CD14-positive monocyte (primary cell): ENCODE measurements around the gene NOS1. TPM values are rescaled to one million over a fixed set of nuclear protein-coding genes. Genes with fewer than 3 reads are reported as not detected.

Experiments used
- DNase-seq, 3 donors: peaks; one replicate each; pipeline ENCODE4 v3.0.0-alpha.2; 2011 to 2022
- H2AFZ ChIP-seq: 2 replicates; pipeline ENCODE4 v1.6.0; 2012; ENCODE audit warnings: mild to moderate bottlenecking, low read depth, low read length, inconsistent platforms; ENCODE audit not compliant: insufficient read depth, poor library complexity, severe bottlenecking
- H3K27ac ChIP-seq, 2 donors: 1 replicate in 1 of 2; 2 replicates in 1 of 2; pipeline ENCODE4 v1.5.1; 2012 to 2013; ENCODE audit warnings: low read length in 2 of 2, control low read depth in 1 of 2, inconsistent platforms in 1 of 2, low read depth in 1 of 2, mild to moderate bottlenecking in 1 of 2
- H3K27me3 ChIP-seq, 2 donors: one replicate each; pipeline versions ENCODE4 v1.6.0 to v1.6.1; 2011 to 2013; ENCODE audit warnings: low read length in 2 of 2; ENCODE audit not compliant: control insufficient read depth in 2 of 2, insufficient read depth in 2 of 2
- H3K36me3 ChIP-seq, 2 donors: replicated peaks in 1 of 2; 1 replicate in 1 of 2; 2 replicates in 1 of 2; pipeline versions ENCODE4 v1.5.1 to v1.6.1; 2012 to 2013; ENCODE audit warnings: low read length in 2 of 2, control low read depth in 1 of 2, inconsistent platforms in 1 of 2, mild to moderate bottlenecking in 1 of 2; ENCODE audit not compliant: insufficient read depth in 2 of 2, control insufficient read depth in 1 of 2
- H3K4me1 ChIP-seq, 2 donors: 1 replicate in 1 of 2; 2 replicates in 1 of 2; pipeline versions ENCODE4 v1.5.1 to v1.6.1; 2012 to 2013; ENCODE audit warnings: low read length in 2 of 2, control low read depth in 1 of 2, inconsistent platforms in 1 of 2, mild to moderate bottlenecking in 1 of 2, moderate library complexity in 1 of 2; ENCODE audit not compliant: insufficient read depth in 2 of 2, control insufficient read depth in 1 of 2
- H3K4me2 ChIP-seq: replicated peaks from 2 replicates; pipeline ENCODE3; 2012; ENCODE audit warnings: low read length, moderate library complexity, mild to moderate bottlenecking; ENCODE audit not compliant: poor library complexity, severe bottlenecking; ENCODE audit errors: extremely low read depth
- H3K4me3 ChIP-seq, 3 experiments: fragments of 200-600 bp in 1 of 3; sonication (generic) in 1 of 3; replicated peaks in 1 of 3; 1 replicate in 2 of 3; 2 replicates in 1 of 3; pipeline ENCODE4 v1.5.1; 2011 to 2013; ENCODE audit warnings: low read length in 3 of 3, mild to moderate bottlenecking in 3 of 3, control low read depth in 2 of 3, low read depth in 2 of 3, inconsistent platforms in 1 of 3, moderate library complexity in 1 of 3
- H3K79me2 ChIP-seq: 2 replicates; pipeline ENCODE4 v1.6.0; 2012; ENCODE audit warnings: mild to moderate bottlenecking, control low read depth, inconsistent platforms, low read length, moderate library complexity; ENCODE audit not compliant: insufficient read depth
- H3K9ac ChIP-seq: 2 replicates; pipeline ENCODE4 v1.6.0; 2017; ENCODE audit warnings: low read length, mild to moderate bottlenecking; ENCODE audit not compliant: insufficient read depth, poor library complexity, severe bottlenecking
- H3K9me3 ChIP-seq, 2 donors: replicated peaks in 1 of 2; 1 replicate in 1 of 2; 2 replicates in 1 of 2; pipeline versions ENCODE4 v1.5.1 to v1.6.1; 2012 to 2013; ENCODE audit warnings: low read length in 2 of 2, control low read depth in 1 of 2; ENCODE audit not compliant: control insufficient read depth in 1 of 2, insufficient read depth in 1 of 2
- H4K20me1 ChIP-seq: 2 replicates; pipeline ENCODE4 v1.6.0; 2012; ENCODE audit warnings: mild to moderate bottlenecking, low read length, control low read depth, moderate library complexity; ENCODE audit not compliant: insufficient read depth
- H3K27ac Mint-ChIP-seq, 7 donors: one replicate each; pipeline ENCODE4 v1.8.0; 2020; ENCODE audit warnings: mild to moderate bottlenecking in 7 of 7, mixed read lengths in 7 of 7, moderate library complexity in 6 of 7, inconsistent platforms in 2 of 7
- H3K27me3 Mint-ChIP-seq, 3 donors: one replicate each; pipeline ENCODE4 v1.8.0; 2021 to 2022; ENCODE audit warnings: low read depth in 3 of 3, mild to moderate bottlenecking in 3 of 3, mixed read lengths in 3 of 3, moderate library complexity in 3 of 3, inconsistent platforms in 1 of 3
- H3K36me3 Mint-ChIP-seq, 2 donors: one replicate each; pipeline ENCODE4 v1.8.0; 2020; ENCODE audit warnings: mixed read lengths in 2 of 2, inconsistent platforms in 1 of 2, mild to moderate bottlenecking in 1 of 2
- H3K4me1 Mint-ChIP-seq: one replicate; pipeline ENCODE4 v1.8.0; 2020; ENCODE audit warnings: mild to moderate bottlenecking, mixed read lengths
- H3K4me3 Mint-ChIP-seq, 2 donors: one replicate each; pipeline ENCODE4 v1.8.0; 2020; ENCODE audit warnings: mild to moderate bottlenecking in 2 of 2, mixed read lengths in 2 of 2, moderate library complexity in 1 of 2
- H3K9me3 Mint-ChIP-seq, 7 donors: one replicate each; pipeline ENCODE4 v1.8.0; 2020 to 2022; ENCODE audit warnings: mixed read lengths in 7 of 7, mild to moderate bottlenecking in 6 of 7, moderate library complexity in 6 of 7, inconsistent platforms in 2 of 7
- CTCF ChIP-seq: fragments of 200-600 bp; IDR thresholded peaks from one replicate; pipeline ENCODE4 v1.8.0; 2022; ENCODE audit warnings: antibody characterized with exemption, mild to moderate bottlenecking
- WGBS: methylation state at CpG from one replicate; pipeline ENCODE4 v1.1.5; 2013; ENCODE audit warnings: missing lambda C conversion rate; ENCODE audit not compliant: insufficient coverage; 5-methylcytosine and 5-hydroxymethylcytosine counted together
- intact Hi-C, 2 donors: fragments of 100-400 bp; cut with micrococcal nuclease; formaldehyde crosslinking; loops; one replicate each; pipeline versions ENCODE4 v1.15.0 to v1.15.1; 2023
- polyA plus RNA-seq, 3 donors: library from polyadenylated mRNA; depleted of rRNA in 1 of 3; unstranded in 2 of 3; stranded (reverse) in 1 of 3; fragments of 300-500 nt in 2 of 3; fragments of >200 nt in 1 of 3; fragmentation: Illumina TruSeq in 2 of 3; gene quantifications; 1 replicate in 2 of 3; 2 replicates in 1 of 3; pipeline ENCODE4 v1.2.3, GENCODE V29; 2012 to 2021

Gene NOS1
- polyA plus RNA-seq, 3 donors, result not detected

- Histone ChIP-seq H4K20me1 (no peaks in the 10 kb centered on the region), H3K4me3 (no peak overlapping the region), H3K4me1 (no peaks in the 10 kb centered on the region), H3K9ac (no peak overlapping the region), H3K4me2 (no peak overlapping the region), H2AFZ (no peak overlapping the region), H3K27me3 (no peaks in the 10 kb centered on the region), H3K36me3 (no peaks in the 10 kb centered on the region), H3K79me2 (no peaks in the 10 kb centered on the region), H3K9me3 (no peaks in the 10 kb centered on the region), H3K27ac (no peak overlapping the region)
- Mint-ChIP-seq H3K4me1 (no peaks in the 10 kb centered on the region), H3K27me3 (peaks cover 8 to 14% (median 12%) of the 10 kb centered on the region in 3 donors), H3K4me3 (no peak overlapping the region), H3K36me3 (no peaks in the 10 kb centered on the region), H3K9me3 (peaks cover 0 to 2% (median 0%) of the 10 kb centered on the region in 7 donors), H3K27ac (no peak overlapping the region)
- 80% methylated on average over 1 of the region's 7 CpGs for WGBS
- intact Hi-C loops, result no loop called here
- no peak for TF ChIP-seq CTCF
- DNase-seq, result no peak
Observed at GRCh38 chr12:117277875-117278274, 83.6 kb downstream of the NOS1 start.

- H3K27me3 Mint-ChIP-seq, result peaks cover 7 to 14% (median 13%) of the 10 kb centered on the region in 3 donors
- intact Hi-C loops, result no loop called here
- Histone ChIP-seq H3K27me3 (no peaks in the 10 kb centered on the region), H3K4me2 (no peak overlapping the region), H4K20me1 (no peaks in the 10 kb centered on the region), H3K27ac (no peak overlapping the region), H3K9ac (no peak overlapping the region), H3K4me1 (no peaks in the 10 kb centered on the region), H3K79me2 (no peaks in the 10 kb centered on the region), H2AFZ (no peak overlapping the region), H3K9me3 (no peaks in the 10 kb centered on the region), H3K36me3 (no peaks in the 10 kb centered on the region), H3K4me3 (no peak overlapping the region)
- H3K4me1 Mint-ChIP-seq, result no peaks in the 10 kb centered on the region
- DNase-seq, result no peak
- H3K27ac Mint-ChIP-seq, result no peak overlapping the region
- H3K36me3 Mint-ChIP-seq, result no peaks in the 10 kb centered on the region
- TF ChIP-seq CTCF, result no peak
- H3K4me3 Mint-ChIP-seq, result no peak overlapping the region
- whole genome bisulfite sequencing, result 100% methylated on average over 1 of the region's 2 CpGs
- H3K9me3 Mint-ChIP-seq, result peaks cover 0 to 3% (median 0%) of the 10 kb centered on the region in 7 donors
Observed at GRCh38 chr12:117273091-117273490, 88.3 kb downstream of the NOS1 start.
